A549 treated with RU486 at 1 μM for 4 hours (cell line): ENCODE data around the gene DARS2. TPM values are rescaled to one million over a fixed set of nuclear protein-coding genes. Genes with fewer than 3 reads are reported as not detected.

Source experiments
- total RNA-seq: library from RNA; stranded (reverse); fragments of 200-300 nt; extraction: Qiagen RNA extraction; gene quantifications from 5 replicates; pipeline ENCODE4 v1.2.3, GENCODE V29; 2022; ENCODE audit warnings: low read depth

Gene DARS2
- 34.3 to 45.3 TPM (median 42.5 TPM) in 5 replicates for total RNA-seq

GRCh38 chr1:173824315-173825081 is at the start of gene DARS2, which contains the start of gene CENPL:
Gene DARS2 (plus strand): TSS chr1:173824673. CDS start chr1:173825230, 557 bp downstream.
Gene CENPL (minus strand): TSS chr1:173824883. CDS start chr1:173811299, 13,584 bp downstream.

DNA sequence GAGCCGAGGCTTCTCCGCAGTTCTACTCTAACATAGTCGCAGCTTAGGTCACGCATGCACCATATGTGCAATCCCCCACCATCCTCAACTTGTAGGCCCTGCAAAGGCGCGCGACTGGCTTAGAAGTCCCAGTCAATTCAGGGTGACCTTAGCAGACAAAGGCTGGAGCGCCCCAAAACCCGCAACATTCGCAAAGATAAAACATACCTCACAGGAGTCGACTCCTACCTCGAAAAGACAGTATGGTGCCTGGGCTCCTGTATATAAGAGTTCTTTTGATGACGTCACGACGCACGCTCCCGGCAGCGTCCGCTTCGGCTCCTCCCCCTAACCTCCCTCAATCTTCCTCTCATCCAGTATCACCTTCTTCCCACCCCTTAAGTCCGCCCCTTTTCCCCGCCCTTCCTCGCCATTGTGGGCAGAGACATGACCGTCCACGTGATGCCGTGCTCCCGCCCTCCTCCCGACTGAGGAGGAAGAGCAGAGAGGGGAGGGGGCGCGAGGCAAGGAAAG is 43.3 kb downstream of the DARS2 start, which contains the start of gene GAS5:
Gene GAS5 (minus strand): TSS at position 237 of the 513 bp plus-strand sequence.

GRCh38 chr1:173868266-173869020 is 44.0 kb downstream of the DARS2 start, which contains the start of gene ZBTB37:
Gene ZBTB37 (plus strand): TSS chr1:173868380. CDS start chr1:173870226, 1,846 bp downstream.

Other genes with a start within 250 kb of the DARS2 start
- not detected in 5 replicates for gene SLC9C2, start 221.6 kb upstream of the DARS2 start, total RNA-seq
- gene TEX50, start 189.3 kb upstream of the DARS2 start, total RNA-seq, result not detected in 5 replicates
- gene ANKRD45, start 154.8 kb upstream of the DARS2 start, total RNA-seq, result 0.13 to 0.34 TPM (median 0.30 TPM) in 3 of 5 replicates, not detected in the others
- gene KLHL20, start 109.7 kb upstream of the DARS2 start, total RNA-seq, result 9.5 to 13.9 TPM (median 12.3 TPM) in 5 replicates
- gene CENPL, start 210 bp downstream of the DARS2 start, total RNA-seq, result 9.2 to 14.8 TPM (median 13.2 TPM) in 5 replicates
- 280 to 338 TPM (median 292 TPM) in 5 replicates for gene GAS5, start 43.3 kb downstream of the DARS2 start, total RNA-seq
- gene ZBTB37, start 43.7 kb downstream of the DARS2 start, total RNA-seq, result 0.73 to 1.5 TPM (median 1.1 TPM) in 5 replicates
- gene SERPINC1, start 92.7 kb downstream of the DARS2 start, total RNA-seq, result 0.16 to 0.35 TPM (median 0.17 TPM) in 4 of 5 replicates, not detected in the other
- gene RC3H1, start 197.7 kb downstream of the DARS2 start, total RNA-seq, result 5.5 to 9.3 TPM (median 6.1 TPM) in 5 replicates